Amniotic epithelial cell (primary cell): ENCODE results near the gene LYAR.
"Not testable (repeated sequence)": the region's sequence is repeated elsewhere in the genome, so short reads cannot be mapped to it uniquely, and the experiment has no call there.

ENCODE experiments used
- DNase-seq: peaks from one replicate; pipeline ENCODE4 v3.0.0-alpha.2; 2010; ENCODE audit warnings: low read depth

The LYAR gene

GRCh38 chr4:4259484-4260100, 30.4 kb downstream of the LYAR start:
- DNase-seq, result no peak

- not testable (repeated sequence) for DNase-seq
Observed at GRCh38 chr4:4257705-4258104, 32.2 kb downstream of the LYAR start.

GRCh38 chr4:4256799-4257198, 33.2 kb downstream of the LYAR start:
- DNase-seq, result no peak

GRCh38 chr4:4254666-4255065, 35.3 kb downstream of the LYAR start:
- no peak for DNase-seq

DNA sequence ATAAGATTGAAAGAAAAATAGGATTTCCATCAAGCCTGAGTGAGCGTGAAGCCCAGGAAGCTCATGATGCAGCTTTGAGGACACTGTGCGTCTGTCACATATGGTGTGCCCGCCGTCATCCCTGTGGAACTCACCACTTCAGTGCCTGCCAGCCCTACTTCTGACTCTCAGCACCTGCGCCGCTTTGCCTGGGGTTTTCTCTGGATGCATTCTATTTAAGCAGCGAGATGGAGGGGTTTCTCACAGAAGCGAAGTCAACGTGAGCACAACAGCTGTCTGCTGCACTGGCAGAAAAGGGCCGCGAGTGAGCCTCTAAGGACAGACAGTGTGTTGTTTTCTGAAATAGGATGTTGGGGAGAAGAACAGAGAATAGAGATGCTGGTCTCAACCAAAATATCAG, 35.8 kb downstream of the LYAR start:
- DNase-seq, result no peak

DNA sequence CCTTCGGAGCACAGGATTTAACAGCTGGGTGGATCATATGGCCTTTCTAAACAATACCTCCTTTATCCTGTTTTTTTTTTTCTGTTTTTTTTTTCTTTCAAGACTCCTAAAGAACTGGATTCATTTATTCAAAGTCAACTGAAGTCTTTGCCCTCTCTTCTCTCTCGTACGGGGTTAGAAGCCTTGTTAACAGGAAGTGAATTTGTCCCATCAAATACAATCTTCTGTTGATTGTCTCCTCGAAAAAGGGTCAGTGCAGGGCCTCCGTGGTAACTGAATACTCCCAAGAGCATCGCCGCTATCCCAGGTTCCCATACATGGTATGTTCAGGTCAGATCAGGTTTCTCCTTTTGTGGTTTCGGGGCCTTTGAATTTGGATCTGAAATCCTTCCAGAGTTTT, 40.1 kb downstream of the LYAR start:
- no peak for DNase-seq

- not testable (repeated sequence) for DNase-seq
Observed at GRCh38 chr4:4249342-4249741, 40.6 kb downstream of the LYAR start.

GRCh38 chr4:4248885-4249203, 41.1 kb downstream of the LYAR start:
- peak; percentile 64 for DNase-seq

DNA sequence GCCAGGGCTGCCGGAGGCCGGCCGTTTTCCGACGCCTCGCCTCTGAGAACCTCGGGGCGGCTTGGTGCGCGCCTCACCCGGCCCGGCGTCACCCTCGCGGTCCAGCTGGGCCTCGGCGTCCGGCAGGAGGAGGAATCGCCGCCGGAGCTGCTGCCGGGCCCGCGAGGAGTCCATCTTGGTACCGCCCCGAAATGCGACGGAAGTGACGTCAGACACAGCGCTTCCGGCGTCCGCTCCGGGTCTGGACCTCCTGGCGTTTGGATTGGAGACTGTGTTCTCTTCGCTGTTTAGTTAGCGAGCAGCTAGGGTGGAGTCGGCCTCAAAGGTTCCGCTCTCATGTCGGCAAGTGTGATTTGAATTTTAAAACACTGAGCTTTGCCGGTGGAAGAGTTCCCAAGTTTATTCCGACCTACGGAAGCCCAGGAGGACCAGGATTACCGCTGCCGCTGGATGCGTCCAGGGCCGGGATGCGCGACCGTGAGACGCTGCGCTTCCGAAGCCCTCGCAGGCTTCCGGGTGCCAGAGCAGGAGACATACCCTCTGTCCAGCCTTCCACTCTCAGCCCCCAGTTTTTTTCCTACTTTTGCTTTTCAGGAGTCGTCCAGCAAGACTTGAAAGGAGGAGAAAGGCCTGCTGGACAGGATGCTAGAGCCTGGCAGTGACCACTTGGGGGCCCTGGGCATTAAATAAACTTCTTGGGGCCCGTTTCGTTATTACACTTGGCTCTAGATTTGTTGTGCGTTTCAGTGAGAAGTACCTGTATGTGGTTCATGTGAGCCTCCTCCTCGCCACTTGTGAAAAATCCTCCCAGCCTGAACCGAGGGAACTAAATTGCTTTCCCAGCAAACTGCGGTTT, 41.7 kb downstream of the LYAR start, which contains the start of gene TMEM128:
Gene TMEM128 (minus strand): TSS at position 195 of the 856 bp plus-strand sequence. CDS start 21 bp downstream, at position 174.
- DNase-seq, result peak; percentile 92

DNA sequence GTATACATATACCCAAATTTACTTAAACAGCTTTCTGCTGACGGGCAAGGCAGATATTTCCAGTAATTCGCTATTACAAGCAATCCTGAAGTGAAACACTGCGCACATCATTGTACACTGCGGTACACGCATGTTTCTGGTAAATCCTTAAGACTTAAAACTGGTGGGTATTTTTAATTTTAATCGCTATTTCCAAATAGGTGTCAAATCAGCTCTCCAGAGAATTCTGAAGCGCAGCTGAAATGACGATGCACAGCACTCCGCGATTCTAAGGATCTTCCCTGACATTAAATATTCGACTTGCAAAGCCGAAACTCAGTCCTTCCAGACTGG, 42.3 kb downstream of the LYAR start:
- DNase-seq, result no peak

GRCh38 chr4:4245172-4245571, 44.8 kb downstream of the LYAR start:
- DNase-seq, result no peak

GRCh38 chr4:4239551-4239950, 50.4 kb downstream of the LYAR start:
- DNase-seq, result not testable (repeated sequence)

DNA sequence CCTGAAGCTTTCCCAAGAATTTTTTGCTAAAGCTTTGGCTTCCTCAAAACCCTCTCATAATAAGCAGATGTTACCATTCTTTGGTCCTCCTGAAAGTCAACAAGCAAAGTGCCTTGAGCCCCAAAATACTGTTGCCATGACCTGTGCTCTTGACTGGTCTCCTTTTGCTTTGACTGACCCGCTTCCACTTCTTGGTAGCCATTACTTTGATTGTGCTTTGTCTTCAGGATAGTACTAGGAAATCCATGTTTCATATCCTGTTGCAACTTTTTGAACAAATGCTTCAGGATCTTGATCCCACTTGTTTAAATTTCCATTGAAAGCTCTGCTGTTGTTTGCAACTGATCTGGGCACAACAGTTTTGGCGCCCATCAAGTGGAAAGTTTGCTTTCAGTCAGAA, 56.3 kb downstream of the LYAR start:
- DNase-seq, result no peak

GRCh38 chr4:4228356-4228668, 61.6 kb downstream of the LYAR start:
- DNase-seq, result no peak

DNA sequence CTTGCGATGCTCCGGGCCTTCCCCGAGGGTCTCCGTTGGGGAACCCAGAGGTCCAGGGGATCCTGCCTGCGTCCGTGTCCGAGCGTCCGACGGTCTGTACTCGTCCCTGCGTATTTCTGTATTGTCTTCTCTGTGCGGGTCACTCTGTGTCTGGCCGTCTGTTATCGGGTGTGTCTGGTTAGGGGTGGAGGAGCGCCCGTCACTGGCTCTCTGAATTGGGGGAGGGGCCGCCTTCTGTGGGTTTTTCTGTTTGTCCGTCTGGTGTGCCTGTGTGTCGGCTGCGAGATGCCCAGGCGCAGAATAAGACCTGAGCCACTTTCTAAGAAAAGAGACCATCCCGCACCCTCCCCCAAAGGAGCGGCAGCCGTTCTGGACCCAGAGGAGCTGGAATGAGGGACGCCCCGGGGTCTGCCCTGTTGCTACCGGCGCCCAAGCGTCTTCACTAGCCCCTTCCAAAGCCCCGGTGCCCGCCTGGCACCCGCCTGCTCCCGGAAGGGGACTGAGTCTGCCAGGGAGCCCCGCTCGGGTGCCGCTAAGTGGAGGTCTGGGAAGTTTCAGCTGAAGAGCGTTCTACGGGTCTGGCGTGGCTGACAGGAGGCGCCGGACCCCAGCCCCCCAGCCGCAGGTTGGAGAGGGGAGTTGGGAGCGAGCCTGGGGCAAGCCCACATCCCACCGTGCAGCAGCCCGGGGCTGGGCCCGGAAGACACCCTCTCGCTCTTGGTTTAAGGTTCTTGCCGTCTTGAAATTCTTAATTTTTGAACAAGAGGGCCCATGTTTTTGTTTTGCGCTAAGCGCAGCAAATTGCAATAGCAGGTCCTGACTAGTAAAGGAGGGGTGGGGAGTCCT, 62.2 kb downstream of the LYAR start:
- DNase-seq, result no peak

- no peak for DNase-seq
Observed at GRCh38 chr4:4226606-4227438, 63.1 kb downstream of the LYAR start, which contains the start of gene OTOP1. Gene OTOP1, minus strand, starts transcription at chr4:4226929. Its CDS starts 65 bp downstream, at chr4:4226864.

DNA sequence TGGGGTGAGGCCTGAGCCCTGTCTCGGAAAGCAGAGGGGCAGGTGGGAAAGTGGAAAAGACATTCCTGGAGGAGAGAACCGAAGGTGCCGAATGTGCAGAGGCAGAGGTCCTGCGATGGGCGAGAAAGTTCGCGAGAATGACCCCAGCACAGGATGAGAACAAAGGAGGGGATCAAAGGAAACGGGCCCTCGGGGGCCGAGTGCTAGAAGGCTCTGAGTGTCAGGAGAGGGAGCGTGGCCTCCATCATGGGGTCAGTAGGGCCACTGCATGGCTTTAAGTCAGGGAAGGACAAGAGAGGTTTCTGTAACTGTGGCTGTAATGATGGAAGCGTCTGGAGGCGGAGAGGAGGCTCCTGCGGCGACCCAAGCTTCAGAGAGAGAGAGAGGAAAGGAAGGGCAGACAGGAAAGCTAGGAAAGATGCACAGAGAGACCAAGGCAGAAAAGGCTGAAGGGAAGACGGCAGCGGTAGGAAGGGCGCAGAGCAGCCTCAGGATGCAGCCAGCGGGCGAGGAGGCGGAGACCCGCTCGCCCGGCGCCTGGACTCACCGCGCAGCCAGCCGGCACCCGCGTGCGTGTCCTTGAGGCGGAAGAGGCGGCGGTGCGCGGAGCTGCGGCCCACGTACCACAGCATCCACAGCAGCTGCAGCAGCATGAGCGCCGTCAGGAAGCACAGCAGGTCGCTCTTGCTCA, 63.9 kb downstream of the LYAR start:
- DNase-seq, result peak; percentile 9
